Body of pancreas (tissue), 4 donors: ENCODE data around the gene TP53TG3.
"Not testable (repeated sequence)": the region's sequence is repeated elsewhere in the genome, so short reads cannot be mapped to it uniquely, and the experiment has no call there.

Experiments used
- POLR2A ChIP-seq, 3 donors: fragments of 450-650 bp; IDR thresholded peaks; one replicate each; pipeline ENCODE4 v1.6.1; 2016; ENCODE audit warnings: antibody characterized with exemption in 3 of 3, mild to moderate bottlenecking in 2 of 3
- TF ChIP-seq, protein P1 (sequence below), 7 experiments: fragments of 450-650 bp in 4 of 7; fragments of 200-600 bp in 3 of 7; sonication (generic) in 3 of 7; IDR thresholded peaks; one replicate each; pipeline ENCODE4 v1.5.1; 2016 to 2019; ENCODE audit warnings: antibody characterized with exemption in 7 of 7

DNA sequence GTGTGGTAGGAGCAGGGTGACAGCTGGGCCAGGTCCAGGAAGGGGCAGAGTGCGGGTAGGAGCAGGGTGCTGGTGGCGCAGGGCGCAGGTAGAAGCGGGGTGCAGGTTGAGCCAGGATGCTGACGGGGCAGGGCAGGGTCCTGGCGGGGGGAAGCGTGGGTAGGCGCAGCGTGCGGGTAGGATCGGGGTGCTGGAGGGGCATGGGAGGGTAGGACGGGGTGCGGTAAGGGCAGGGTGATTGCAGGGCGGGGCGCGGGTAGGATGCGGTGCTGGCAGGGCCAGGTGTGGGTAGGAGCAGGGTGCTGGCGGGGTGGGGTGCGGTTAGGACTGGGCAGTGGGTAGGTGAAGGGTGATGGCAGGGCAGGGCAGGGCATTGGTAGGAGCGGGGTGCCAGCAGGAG, 38.4 kb downstream of the TP53TG3 start:
- TF ChIP-seq, protein P1, sequence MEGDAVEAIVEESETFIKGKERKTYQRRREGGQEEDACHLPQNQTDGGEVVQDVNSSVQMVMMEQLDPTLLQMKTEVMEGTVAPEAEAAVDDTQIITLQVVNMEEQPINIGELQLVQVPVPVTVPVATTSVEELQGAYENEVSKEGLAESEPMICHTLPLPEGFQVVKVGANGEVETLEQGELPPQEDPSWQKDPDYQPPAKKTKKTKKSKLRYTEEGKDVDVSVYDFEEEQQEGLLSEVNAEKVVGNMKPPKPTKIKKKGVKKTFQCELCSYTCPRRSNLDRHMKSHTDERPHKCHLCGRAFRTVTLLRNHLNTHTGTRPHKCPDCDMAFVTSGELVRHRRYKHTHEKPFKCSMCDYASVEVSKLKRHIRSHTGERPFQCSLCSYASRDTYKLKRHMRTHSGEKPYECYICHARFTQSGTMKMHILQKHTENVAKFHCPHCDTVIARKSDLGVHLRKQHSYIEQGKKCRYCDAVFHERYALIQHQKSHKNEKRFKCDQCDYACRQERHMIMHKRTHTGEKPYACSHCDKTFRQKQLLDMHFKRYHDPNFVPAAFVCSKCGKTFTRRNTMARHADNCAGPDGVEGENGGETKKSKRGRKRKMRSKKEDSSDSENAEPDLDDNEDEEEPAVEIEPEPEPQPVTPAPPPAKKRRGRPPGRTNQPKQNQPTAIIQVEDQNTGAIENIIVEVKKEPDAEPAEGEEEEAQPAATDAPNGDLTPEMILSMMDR (IDR thresholded peaks at IDR 0.05), result not testable (repeated sequence)
- not testable (repeated sequence) for TF ChIP-seq POLR2A (IDR thresholded peaks at IDR 0.05)
